Measurements from ENCODE around the gene CSF3R.
A peak's percentile ranks its signal among the peaks of the same experiment; 100 is the strongest.

Gene CSF3R

GRCh38 chr1:36482724-36483388, at the start of gene CSF3R:
CSF3R (minus strand) TSS chr1:36482913; CDS start chr1:36479496, 3,417 bp downstream.
- no peak for DNase-seq (ENCODE audit: low read depth)
- no peak for TF ChIP-seq CTCF (IDR thresholded peaks at IDR 0.05; ENCODE audit: insufficient read depth, low read depth, low read length, missing control alignments)
- H3K4me3 ChIP-seq (ENCODE audit: low read length) = no peak within 1 kb of the TSS

GRCh38 chr1:36531833-36532232, 49.1 kb upstream of the CSF3R start:
- TF ChIP-seq CTCF (IDR thresholded peaks at IDR 0.05; ENCODE audit: insufficient read depth, low read depth, low read length, missing control alignments) = no peak
- no peak for DNase-seq (ENCODE audit: low read depth)
- H3K4me3 ChIP-seq (ENCODE audit: low read length) = no peak overlapping the region

GRCh38 chr1:36530791-36531190, 48.1 kb upstream of the CSF3R start:
- no peak for DNase-seq (ENCODE audit: low read depth)
- TF ChIP-seq CTCF (IDR thresholded peaks at IDR 0.05; ENCODE audit: insufficient read depth, low read depth, low read length, missing control alignments) = no peak
- no peak overlapping the region for H3K4me3 ChIP-seq (ENCODE audit: low read length)

- TF ChIP-seq CTCF (IDR thresholded peaks at IDR 0.05; ENCODE audit: insufficient read depth, low read depth, low read length, missing control alignments) = no peak
- no peak for DNase-seq (ENCODE audit: low read depth)
- no peak overlapping the region for H3K4me3 ChIP-seq (ENCODE audit: low read length)
Measured at GRCh38 chr1:36530261-36530660, 47.5 kb upstream of the CSF3R start.

- DNase-seq (ENCODE audit: low read depth) = no peak
- no peak overlapping the region for H3K4me3 ChIP-seq (ENCODE audit: low read length)
- no peak for TF ChIP-seq CTCF (IDR thresholded peaks at IDR 0.05; ENCODE audit: insufficient read depth, low read depth, low read length, missing control alignments)
Measured at GRCh38 chr1:36529769-36530260, 47.1 kb upstream of the CSF3R start.

- peak; percentile 18 for DNase-seq (ENCODE audit: low read depth)
- no peak overlapping the region for H3K4me3 ChIP-seq (ENCODE audit: low read length)
- peak; percentile 24 for TF ChIP-seq CTCF (IDR thresholded peaks at IDR 0.05; ENCODE audit: insufficient read depth, low read depth, low read length, missing control alignments)
Measured at GRCh38 chr1:36528361-36529349, 45.9 kb upstream of the CSF3R start.
